Ramos (cell line): ENCODE measurements around the gene IL18BP.

Source experiments
- in situ Hi-C: fragments of 300-500 bp; cut with MboI; formaldehyde crosslinking; loops from one replicate; pipeline ENCODE4 v1.14.3; 2022; ENCODE audit warnings: low sequenced_read_pairs; ENCODE audit not compliant: unreplicated experiment

Gene IL18BP

DNA sequence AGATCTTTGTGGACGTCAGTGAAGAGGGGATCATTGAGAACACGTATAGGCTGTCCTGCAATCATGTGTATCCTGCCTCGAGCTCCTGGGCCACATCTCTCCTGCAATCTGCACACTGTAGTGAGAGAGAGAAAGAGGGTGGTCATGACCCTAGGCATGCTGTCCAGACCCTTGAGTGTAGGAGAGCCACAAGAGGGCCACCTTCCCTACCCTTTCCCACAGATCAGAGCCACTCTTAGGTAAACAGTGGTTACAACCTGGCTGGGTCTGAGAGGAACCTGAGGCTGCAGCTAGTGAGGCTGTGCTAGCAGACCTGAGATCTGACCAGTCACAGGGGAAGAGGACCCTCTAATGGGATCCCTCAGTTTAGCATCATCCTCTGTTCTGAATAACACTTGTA is 3.9 kb upstream of the IL18BP start:
- in situ Hi-C loops: loop anchor here (25.0 kb wide), 1 partner anchor 418 kb away; no protein-coding TSS in a partner anchor

DNA sequence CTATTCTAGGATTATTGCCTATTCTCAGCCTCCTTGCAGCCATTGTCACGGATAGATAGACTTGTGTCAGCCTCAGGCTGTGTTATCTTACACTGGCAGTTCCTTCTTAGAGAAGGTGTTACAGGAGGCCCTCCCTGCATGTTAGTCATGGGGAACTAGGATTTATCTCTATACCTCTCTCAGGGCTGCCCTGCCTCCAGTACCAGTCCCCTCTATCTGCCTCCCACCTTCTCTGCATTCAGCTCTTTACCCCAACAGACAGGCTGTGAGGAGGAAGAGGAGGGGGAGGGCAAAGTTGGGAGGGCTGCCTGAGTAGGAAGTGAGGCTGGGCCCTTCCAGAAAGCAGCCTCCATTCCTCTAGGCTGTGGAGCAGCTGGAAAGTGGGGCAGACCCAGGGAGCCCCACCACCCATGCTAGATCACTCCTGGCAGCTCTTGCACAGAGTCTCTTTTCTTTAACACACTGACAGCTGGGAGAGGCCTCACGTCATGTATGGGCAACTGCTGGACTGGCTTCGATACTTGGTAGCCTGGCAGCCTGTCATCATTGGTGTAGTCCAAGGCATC is 2.9 kb upstream of the IL18BP start:
- in situ Hi-C loops: loop anchor here (25.0 kb wide), 1 partner anchor 416 kb away; no protein-coding TSS in a partner anchor

DNA sequence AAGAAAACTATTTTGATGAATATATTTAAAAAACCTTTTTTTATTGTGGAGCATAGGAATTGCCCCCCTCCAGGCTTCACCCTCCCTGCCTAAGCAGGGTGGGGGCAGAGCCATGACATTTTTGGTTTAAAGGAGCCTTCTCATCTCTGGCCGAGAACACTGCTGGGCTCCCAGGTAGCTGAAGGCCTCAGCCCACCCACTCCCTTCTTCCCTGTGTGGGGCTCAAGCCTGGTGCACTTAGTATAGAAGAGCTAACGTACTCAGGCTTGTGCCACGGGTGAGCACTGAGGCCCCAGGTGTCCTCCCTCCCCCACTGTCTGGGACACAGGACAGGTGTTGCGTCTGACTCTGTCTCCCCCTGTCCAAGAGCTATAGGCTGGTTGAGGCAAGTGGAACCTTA is 2.2 kb upstream of the IL18BP start:
- in situ Hi-C loops: loop anchor here (25.0 kb wide), 1 partner anchor 416 kb away; no protein-coding TSS in a partner anchor

DNA sequence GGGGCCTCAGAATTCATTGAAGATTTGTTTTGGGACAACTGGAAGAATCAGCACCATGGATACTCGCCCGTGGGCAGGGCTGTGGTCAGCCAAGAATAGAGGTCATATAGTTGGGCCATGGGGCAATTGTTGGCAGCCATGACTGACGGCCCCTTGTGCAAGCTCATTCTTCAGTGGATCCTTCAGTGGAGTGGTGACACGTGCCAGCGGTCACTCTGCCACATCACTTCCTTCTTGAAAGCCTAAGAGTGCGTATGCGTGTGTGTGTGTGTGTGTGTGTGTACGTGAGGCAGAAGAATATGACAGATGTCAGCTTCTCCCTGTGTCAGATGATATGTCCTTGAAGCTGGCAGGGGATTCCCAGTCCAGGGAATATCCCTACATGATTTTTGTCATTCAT is 1.8 kb upstream of the IL18BP start:
- in situ Hi-C loops: loop anchor here (25.0 kb wide), 1 partner anchor 415 kb away; no protein-coding TSS in a partner anchor

DNA sequence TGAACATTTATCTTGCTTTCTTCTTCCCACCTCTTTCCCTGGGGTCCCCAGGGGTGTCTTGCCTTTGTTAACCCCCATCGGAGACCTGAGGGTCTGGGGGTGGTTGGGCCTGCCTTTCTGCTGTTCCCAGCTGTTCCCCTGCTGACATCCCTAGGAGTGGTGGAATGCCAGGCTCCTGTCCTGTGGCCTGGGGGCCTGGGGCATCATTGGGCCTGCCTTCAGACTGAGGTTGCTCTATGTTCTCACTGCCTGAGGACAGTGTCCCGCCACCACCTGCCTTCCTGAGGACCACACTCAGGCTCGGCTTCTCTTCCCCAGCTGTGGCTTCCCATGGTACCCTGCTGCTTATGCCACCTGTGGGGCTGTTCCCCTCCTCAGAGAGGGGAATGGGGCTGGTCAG is 1.1 kb upstream of the IL18BP start:
- in situ Hi-C loops: loop anchor here (25.0 kb wide), 1 partner anchor 415 kb away; no protein-coding TSS in a partner anchor

DNA sequence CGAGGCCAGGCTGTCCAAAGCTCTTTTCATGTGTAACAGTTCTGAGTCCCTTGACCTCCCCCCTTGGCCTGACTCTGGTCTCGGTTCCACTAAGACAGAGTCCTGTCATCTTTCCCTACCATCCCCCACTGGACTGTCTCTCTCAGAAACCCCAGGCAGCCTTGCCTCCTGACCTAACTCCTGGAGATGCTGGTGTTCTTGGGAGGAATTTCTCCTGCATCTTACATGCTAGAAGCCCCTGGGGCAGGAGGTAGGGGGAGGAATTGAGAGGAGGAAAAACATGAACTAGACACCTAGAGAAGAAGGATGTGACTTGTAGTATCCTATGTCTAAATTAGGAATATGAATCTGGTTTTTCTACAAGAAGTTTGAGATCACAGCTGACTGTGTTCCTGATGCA is 648 bp upstream of the IL18BP start:
- in situ Hi-C loops: loop anchor here (25.0 kb wide), 1 partner anchor 414 kb away; no protein-coding TSS in a partner anchor

DNA sequence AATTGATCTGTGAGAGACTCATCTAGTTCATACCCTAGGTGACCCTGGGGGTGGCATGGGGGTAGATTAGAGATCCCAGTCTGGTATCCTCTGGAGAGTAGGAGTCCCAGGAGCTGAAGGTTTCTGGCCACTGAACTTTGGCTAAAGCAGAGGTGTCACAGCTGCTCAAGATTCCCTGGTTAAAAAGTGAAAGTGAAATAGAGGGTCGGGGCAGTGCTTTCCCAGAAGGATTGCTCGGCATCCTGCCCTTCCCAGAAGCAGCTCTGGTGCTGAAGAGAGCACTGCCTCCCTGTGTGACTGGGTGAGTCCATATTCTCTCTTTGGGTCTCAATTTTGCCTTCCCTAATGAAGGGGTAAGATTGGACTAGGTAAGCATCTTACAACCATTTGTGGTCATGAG is 653 bp downstream of the IL18BP start:
- in situ Hi-C loops: loop anchor here (25.0 kb wide), 1 partner anchor 413 kb away; no protein-coding TSS in a partner anchor

DNA sequence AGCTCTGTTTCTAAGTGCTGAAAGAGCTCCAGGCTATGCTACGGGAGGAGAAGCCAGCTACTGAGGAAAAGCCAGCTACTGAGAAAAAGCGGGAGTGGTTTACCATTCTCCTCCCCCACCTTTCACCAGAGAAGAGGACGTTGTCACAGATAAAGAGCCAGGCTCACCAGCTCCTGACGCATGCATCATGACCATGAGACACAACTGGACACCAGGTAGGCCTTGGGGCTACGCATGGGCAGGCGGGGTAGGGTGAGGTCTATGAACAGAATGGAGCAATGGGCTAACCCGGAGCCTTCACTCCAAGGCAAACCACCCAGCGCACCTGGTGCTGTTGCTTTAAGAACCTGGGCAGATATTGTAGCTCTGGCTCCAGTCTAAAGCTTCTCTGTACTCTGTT is 1.1 kb downstream of the IL18BP start:
- in situ Hi-C loops: loop anchor here (25.0 kb wide), 1 partner anchor 413 kb away; no protein-coding TSS in a partner anchor

DNA sequence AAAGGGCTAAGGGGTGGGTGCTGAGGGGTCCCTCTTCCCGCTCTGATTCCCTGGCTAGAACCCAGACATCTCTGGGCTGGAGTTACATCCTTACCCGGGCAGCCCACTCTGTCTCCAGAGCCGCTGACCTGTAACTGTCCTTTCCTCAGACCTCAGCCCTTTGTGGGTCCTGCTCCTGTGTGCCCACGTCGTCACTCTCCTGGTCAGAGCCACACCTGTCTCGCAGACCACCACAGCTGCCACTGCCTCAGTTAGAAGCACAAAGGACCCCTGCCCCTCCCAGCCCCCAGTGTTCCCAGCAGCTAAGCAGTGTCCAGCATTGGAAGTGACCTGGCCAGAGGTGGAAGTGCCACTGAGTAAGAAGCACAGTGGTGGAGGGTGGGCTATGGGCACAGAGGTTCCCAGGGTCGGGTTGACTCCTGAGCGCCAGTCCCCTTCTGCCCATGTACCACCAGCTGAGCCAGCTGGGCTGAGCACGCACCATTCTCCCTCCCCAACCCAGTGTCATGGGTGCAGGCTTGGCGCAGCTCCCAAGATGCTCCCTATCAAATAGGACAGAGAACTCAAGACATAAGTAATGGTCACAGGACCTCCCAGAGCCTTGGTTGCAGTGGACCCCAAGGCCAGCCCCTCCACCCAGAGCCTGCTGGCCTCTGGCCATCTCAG is 1.6 kb downstream of the IL18BP start:
- in situ Hi-C loops: no loop called here

DNA sequence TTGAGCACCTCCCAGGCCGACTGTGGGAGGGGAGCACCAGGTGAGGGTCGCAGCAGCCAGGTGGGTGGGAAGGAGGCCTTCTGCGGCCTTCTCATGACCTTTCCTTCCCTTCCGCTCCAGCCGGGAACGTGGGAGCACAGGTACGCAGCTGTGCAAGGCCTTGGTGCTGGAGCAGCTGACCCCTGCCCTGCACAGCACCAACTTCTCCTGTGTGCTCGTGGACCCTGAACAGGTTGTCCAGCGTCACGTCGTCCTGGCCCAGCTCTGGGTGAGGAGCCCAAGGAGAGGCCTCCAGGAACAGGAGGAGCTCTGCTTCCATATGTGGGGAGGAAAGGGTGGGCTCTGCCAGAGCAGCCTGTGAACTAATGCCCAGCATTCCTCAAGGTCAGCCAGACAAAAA is 2.6 kb downstream of the IL18BP start:
- in situ Hi-C loops: no loop called here

DNA sequence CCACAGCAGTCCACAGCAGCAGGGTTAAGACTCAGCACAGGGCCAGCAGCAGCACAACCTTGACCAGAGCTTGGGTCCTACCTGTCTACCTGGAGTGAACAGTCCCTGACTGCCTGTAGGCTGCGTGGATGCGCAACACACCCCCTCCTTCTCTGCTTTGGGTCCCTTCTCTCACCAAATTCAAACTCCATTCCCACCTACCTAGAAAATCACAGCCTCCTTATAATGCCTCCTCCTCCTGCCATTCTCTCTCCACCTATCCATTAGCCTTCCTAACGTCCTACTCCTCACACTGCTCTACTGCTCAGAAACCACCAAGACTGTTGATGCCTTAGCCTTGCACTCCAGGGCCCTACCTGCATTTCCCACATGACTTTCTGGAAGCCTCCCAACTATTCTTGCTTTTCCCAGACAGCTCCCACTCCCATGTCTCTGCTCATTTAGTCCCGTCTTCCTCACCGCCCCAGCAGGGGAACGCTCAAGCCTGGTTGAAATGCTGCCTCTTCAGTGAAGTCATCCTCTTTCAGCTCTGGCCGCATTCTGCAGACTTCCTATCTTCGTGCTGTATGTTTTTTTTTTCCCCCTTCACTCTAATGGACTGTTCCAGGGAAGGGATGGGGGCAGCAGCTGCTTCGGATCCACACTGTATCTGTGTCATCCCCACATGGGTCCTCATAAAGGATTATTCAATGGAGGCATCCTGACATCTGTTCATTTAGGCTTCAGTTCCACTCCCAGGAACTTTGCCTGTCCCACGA is 3.3 kb downstream of the IL18BP start:
- in situ Hi-C loops: no loop called here

DNA sequence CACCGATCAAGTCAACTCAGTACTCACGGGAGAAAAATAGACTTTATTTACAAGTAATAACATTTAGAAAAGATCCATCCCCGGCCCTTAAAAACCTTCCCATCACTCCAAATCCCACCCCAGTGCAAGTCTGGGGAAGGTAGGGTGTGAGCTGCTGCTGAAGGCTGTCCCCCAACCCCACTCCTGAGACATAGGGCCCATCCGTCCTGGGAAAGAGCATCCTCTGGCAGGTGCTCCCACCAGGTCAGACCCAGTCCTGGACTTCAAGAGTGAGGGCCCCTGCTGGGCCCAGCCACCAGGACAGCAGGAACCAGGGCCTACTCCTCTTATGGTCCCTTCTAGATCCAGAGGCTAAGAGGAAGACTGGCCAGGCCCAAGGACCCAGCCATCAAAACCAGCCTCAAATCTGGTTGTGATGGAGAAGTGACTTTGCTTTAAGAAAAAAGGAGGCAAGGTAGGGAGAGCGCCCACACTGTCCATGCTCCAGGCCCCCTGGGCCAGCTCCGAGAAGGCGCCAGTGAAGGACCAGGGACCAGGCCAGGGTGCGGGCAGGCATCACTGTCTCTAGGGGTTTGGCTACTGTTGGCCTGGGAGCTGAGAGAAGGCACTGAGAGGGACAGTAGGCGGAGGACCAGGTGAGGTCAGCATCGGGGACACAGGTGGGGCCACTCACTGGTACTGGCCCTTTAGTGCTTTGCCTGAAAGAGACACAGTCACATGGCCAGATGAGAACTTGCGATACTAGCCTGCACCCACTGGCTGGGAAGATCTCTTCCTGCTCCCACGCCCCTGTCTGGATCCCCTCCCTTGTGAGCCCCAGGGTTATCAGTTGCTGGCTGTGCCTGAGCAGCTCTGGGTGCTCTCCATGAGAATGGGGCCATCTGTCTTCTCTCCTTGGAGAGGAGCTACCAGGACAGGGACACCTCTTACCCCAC is 4.4 kb downstream of the IL18BP start:
- in situ Hi-C loops: no loop called here

DNA sequence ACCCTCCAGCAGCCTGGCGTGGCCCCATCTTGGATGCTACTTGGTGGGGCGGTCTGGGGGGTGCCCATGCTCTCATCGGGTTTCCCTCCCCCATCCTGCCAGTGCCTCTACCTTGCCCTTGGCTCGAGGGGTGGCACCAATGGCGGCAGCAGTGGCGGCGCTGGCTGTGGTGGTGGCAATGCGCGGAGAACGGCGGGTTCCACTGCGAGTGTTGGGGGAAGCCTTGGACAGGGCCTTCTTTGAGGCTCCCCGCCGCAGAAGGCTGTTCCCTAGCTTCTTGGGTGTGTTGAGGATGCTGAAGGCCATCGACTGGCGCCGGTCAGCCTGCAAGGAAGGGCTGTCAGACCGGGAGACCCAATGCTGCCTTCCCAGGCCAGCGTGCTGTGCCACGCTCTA is 5.1 kb downstream of the IL18BP start:
- in situ Hi-C loops: no loop called here

DNA sequence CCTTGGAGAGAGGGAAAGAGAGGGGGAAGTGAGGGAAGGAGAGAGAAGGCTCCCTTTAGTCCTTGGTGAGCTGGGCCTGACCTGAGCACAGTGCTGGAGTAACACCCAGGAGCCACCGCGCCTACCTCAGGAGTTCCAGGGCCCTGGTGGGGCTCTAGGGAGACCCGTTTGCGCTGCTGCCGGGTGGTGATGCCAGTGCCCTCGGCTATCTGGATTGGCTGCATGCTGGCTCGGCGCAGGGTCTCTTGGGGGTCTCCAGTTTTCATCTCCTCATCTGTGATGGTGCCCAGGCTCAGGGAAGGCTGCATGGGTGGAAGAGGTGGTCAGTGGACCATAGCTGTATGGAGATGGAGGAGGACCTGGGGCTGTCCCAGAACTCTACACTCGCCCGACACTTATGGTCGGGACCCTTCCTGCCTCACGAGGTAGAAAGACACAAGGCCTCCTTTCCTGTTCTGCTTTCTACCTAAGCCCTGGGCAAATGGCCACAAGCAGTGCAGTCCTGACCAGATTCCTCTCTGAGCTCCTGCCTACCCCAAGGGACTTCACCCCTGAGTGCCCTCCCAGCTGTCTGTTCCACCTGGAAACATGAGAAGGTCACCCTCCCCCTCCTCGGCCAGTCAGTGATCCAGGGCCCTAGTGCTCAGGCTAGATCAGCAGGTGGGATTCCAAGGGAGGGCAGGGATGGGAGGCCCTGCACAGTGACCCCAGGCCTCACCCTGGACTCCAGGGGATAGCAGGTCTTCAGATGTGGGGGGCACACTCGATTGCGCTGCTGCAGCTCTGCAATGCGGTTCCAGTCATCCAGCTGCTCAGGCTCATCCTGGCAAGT is 6.0 kb downstream of the IL18BP start:
- in situ Hi-C loops: no loop called here

DNA sequence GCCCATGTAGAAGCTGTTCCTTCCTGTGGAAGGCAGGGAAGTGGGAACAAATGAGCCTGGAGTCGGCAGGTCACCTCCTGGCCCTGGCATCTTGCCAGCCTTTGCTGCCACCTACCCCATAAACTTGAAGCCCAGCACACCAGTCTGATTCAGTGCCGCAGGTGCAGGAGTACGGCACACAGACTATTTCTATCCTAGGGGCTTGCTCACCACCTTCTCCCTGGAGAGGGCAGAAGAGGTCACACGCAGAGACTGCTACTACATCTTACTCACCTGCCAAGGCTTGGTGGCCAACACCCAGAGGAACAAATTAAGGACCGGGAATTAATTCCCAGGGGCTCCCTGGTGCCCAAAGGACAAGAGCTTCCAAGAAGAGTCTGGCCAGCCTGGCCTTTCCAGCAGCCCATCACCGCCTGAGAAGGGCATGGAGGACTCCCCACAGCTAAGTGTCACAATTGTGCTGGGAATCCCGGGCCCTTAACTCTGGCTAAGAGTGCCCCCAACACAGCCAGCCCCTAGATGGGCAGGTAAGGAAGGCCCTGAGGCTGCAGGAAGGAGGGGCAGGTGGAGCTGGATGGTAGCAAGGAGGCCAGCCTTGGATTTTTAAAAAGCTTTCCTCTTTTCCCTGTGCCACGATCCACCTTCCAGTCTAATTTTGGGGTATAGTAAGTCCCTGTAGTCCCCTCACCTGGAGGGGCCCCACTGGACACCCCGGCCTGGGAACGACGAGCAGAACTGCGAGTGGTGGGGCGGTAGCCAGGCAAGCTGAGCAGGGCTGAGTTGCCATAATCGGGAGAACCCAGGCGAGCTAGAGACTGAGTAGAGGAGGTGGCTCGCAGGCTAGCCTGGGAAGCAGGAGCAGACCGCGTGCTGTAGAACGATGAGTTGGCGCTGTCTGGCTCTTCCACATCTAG is 6.9 kb downstream of the IL18BP start:
- in situ Hi-C loops: no loop called here

DNA sequence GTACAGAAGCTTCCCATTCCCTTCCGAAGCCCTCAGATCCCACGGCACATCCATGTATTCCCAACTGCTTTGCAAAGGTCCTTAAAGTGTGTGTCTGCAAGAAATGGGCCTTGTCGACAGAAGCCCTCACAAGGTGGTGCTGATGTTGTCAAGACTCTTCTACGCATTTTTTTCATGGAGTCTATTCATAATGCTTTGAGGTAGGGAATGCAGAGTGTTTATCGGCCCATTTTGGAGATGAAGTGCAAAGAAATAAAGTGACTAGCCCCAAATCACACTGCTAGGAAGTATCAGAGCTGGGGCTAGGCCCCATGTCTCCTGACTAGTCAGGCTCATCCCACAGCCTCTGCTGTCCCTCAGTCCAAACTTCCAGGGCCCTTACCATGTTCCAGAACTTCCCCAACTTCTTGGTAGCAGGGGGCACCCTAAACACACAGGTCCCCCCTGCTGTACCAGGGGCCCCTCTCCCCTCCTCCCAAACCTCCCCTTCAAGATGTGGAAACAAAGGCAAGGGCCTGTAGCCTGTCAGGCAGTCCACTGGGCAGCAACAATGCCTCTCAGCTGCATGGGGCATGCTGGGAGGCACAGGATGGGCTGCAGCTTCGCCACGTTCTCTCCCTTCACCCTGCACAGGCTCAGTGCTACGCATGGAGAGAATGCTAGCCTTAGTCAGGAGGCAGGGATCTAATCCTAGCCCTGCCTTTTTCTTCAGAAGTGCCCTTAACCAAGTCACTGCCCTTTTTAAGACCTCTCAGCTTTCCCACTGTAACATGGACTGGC is 7.8 kb downstream of the IL18BP start:
- in situ Hi-C loops: no loop called here

DNA sequence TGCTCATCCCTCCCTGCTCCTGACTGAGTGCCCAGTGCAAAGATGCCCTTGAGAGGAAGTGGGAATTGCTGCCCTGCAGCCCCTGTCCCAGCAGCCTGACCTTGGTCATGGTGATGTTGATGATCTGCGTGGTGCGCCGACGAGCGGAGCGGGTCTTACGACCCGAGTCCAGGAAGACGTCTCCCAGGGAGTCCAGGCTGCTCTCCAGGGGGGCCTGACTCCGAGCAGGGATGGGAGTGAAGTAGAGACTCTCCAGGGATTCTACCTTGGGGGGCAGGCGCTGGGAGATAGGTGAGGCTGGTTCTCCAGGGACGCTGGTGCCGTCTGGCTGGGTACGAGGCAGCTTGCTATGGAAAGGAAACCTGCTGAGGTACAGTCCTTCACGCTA is 8.4 kb downstream of the IL18BP start:
- in situ Hi-C loops: no loop called here
